Ovary (tissue), 3 donors: ENCODE results near the gene IL17RE.

ENCODE experiments used
- CTCF ChIP-seq, 3 donors: fragments of 450-650 bp in 2 of 3; fragments of 200-600 bp in 1 of 3; IDR thresholded peaks; one replicate each; pipeline versions ENCODE4 v1.5.1 to v1.8.0; 2016 to 2022; ENCODE audit warnings: antibody characterized with exemption in 3 of 3, mild to moderate bottlenecking in 1 of 3
- POLR2A ChIP-seq: fragments of 450-650 bp; IDR thresholded peaks from one replicate; pipeline ENCODE4 v1.6.1; 2017; ENCODE audit warnings: antibody characterized with exemption, mild to moderate bottlenecking, moderate library complexity
- donor health status: DM: no; HTN: no; CAD: no.

DNA sequence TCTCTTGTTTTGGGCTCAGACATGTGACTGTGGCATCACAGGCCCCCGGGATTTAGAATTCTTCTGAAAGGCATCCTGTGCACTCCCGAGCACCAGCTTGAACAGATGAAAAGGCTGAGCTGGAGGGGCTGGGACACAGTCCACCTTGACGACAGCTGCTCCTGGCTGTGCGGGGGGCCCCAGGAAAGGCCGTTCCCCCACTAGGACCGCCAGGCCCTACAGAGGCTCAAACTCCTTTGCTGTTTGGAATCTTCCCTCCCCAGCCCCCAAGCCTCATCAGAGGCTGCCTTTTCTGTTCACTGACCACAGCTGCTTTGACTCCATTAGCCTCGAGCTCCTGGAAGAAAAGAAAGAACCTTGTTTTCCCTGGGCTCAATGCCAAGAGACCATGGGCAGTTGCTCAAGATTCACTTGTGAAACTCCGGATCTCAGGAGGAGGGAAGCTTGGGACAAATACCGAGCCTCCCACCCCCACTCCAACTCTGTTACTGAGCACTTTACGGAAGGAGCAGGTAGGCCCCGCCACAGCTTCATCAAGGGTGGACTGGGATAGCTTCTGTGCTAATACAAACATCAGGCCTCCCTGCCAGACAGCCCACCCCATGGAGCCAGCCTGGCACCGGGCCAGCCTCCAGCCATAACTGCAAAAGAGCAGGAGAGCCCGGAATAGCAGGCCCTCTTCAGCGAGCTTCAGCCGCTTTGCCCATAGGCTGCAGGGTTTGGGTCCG is 38.3 kb upstream of the IL17RE start:
- TF ChIP-seq CTCF (IDR thresholded peaks at IDR 0.05) (no peak), POLR2A (no peak)
